Measurements from ENCODE around the gene AGMAT.

AGMAT gene

DNA sequence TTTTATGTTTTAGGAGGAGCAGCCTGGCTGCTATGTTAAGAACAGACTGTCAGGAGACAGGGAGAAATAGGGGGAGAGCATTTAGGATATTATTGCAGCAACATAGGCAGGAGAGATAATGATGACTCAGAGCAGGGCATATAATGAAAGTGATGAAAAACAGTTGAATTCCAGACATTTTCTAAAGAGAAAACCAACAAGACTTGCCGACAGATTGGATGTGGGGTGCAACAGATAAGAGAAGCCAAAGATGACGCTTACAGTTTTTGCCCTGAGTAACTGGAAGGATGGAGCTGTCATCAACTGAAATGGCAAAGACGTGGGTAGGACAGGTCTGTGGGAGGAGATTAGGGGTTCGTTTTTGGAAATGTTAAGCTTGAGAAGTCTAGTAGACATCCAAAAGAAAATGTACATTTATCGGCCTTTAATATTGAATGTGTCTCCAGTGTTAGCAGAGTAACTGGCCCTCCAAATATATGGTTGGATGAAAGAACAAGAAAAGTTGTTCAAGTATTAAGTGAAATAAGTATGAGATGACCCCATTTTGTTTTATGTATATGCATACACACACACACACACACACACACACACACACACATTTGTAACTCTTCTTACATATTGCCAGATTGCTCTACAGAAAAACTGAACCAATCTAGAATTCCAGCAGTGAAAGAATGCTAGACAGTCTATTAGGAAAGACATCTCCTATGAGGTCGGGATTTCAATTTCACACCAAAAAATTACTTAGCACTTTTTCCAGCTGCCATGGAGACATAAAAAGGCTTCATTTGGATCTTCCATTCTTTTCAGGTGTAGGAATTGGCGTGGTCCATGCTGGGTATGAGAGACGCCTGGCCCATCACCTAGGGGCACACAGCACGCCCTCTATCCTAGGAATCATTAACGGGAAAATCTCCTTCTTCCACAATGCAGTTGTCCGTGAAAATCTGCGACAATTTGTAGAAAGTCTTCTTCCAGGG, 41.0 kb downstream of the AGMAT start:
- no peak for DNase-seq (ENCODE audit: low read depth)
- H3K4me3 ChIP-seq (ENCODE audit: low read depth, low read length): no peak overlapping the region

DNA sequence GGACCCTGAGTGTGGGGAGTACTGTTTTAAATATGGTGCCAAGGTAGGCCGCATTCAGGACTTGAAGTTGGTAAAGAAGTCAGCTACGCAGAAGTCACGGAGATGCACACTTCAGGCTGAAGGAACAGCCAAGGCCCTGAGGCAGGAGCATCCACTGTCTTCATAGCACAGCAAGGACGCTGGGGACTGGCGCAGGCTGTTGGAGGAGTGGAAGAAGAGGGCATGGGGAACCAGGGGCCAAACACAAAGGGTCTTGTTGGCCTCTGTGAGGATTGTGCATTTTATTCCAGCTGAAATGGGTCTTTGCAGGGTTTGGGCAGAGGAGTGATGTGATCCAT, 41.6 kb downstream of the AGMAT start:
- TF ChIP-seq, protein P1, sequence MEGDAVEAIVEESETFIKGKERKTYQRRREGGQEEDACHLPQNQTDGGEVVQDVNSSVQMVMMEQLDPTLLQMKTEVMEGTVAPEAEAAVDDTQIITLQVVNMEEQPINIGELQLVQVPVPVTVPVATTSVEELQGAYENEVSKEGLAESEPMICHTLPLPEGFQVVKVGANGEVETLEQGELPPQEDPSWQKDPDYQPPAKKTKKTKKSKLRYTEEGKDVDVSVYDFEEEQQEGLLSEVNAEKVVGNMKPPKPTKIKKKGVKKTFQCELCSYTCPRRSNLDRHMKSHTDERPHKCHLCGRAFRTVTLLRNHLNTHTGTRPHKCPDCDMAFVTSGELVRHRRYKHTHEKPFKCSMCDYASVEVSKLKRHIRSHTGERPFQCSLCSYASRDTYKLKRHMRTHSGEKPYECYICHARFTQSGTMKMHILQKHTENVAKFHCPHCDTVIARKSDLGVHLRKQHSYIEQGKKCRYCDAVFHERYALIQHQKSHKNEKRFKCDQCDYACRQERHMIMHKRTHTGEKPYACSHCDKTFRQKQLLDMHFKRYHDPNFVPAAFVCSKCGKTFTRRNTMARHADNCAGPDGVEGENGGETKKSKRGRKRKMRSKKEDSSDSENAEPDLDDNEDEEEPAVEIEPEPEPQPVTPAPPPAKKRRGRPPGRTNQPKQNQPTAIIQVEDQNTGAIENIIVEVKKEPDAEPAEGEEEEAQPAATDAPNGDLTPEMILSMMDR (IDR thresholded peaks at IDR 0.05; ENCODE audit: low read depth, low read length): no peak
- TF ChIP-seq, protein P2, sequence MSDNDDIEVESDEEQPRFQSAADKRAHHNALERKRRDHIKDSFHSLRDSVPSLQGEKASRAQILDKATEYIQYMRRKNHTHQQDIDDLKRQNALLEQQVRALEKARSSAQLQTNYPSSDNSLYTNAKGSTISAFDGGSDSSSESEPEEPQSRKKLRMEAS (IDR thresholded peaks at IDR 0.05; ENCODE audit: low read depth, low read length): no peak
- no peak for TF ChIP-seq POLR2A (IDR thresholded peaks at IDR 0.05; ENCODE audit: extremely low read depth, insufficient read length)
- no peak for TF ChIP-seq MYC (IDR thresholded peaks at IDR 0.05; ENCODE audit: low read depth, low read length)
- no peak overlapping the region for H3K4me3 ChIP-seq (ENCODE audit: low read depth, low read length)
- DNase-seq (ENCODE audit: low read depth): no peak

More for the DNA sequence above, 41.0 kb downstream of the AGMAT start:
- TF ChIP-seq MYC (IDR thresholded peaks at IDR 0.05; ENCODE audit: low read depth, low read length): no peak
- TF ChIP-seq, protein P1 (IDR thresholded peaks at IDR 0.05; ENCODE audit: low read depth, low read length): no peak
- no peak for TF ChIP-seq POLR2A (IDR thresholded peaks at IDR 0.05; ENCODE audit: extremely low read depth, insufficient read length)
- TF ChIP-seq, protein P2 (IDR thresholded peaks at IDR 0.05; ENCODE audit: low read depth, low read length): no peak

DNA sequence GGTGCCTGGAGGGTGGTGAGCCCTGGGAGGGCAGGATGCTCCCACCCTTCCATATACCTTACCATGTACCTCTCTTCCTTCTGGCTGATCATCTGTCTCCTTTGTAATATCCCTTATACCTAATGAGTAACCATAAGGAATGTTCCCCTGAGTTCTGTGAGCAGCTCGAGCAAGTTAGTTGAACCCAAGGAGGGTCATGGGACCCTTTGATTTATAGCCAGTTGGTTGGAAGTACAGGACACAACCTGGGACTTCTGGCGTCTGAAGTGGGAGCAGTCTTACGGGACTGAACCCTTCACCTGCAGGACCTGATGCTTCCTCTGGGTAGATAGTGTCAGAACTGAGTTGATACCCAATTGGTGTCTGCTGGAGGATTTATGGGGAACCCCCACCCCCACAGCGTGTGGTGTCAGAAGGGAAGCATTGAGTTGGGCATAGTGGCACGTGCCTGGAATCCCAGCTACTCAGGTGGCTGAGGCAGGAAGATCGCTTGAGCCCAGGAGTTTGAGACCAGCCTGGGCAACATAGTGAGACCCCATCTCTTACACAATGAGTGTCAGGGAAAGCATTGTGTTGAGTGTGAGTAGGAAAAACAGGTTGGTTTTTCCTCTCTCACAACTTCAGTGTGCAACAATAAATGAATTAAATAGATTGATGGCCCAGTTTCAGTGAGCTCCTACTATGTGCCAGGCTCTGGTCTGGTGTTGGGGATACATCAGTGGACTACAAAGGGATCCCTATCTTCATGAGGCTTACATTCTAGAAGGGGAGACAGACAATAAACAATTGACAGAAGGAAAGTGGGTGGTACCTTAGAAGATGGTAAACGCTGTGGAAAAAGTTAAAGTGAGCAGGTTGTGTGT, 42.2 kb downstream of the AGMAT start:
- TF ChIP-seq, protein P1 (IDR thresholded peaks at IDR 0.05; ENCODE audit: low read depth, low read length): no peak
- TF ChIP-seq POLR2A (IDR thresholded peaks at IDR 0.05; ENCODE audit: extremely low read depth, insufficient read length) (no peak), MYC (IDR thresholded peaks at IDR 0.05; ENCODE audit: low read depth, low read length) (no peak)
- TF ChIP-seq, protein P2 (IDR thresholded peaks at IDR 0.05; ENCODE audit: low read depth, low read length): no peak
- DNase-seq (ENCODE audit: low read depth): no peak
- no peak overlapping the region for H3K4me3 ChIP-seq (ENCODE audit: low read depth, low read length)

DNA sequence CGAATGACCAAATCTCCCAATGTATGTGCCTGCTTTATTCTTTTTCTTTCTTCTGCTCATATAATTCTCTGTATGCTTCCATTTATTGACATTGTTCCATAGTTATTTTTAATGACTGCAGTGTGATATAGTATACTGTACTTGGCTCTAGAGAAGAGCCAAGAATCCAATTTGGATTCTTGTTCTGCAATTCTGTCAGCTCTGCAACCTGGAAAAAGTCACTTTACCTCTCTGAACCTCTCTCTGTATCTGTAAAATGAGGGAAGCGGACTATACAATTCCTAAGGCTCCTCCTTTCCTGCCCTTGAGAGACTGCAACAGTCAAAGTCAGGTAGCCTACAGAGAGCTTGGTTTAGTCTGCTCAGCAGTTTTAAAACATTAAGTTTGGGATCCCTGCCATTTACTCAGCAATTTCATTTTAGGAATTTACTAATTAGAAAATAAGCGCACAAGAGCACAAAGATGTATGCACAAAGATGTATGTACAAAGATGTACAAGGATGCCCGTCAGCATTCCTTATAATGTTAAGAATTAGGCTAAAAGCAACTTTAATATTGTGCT, 43.5 kb downstream of the AGMAT start:
- H3K4me3 ChIP-seq (ENCODE audit: low read depth, low read length): no peak overlapping the region
- TF ChIP-seq POLR2A (IDR thresholded peaks at IDR 0.05; ENCODE audit: extremely low read depth, insufficient read length) (no peak), MYC (IDR thresholded peaks at IDR 0.05; ENCODE audit: low read depth, low read length) (no peak)
- TF ChIP-seq, protein P1 (IDR thresholded peaks at IDR 0.05; ENCODE audit: low read depth, low read length): no peak
- TF ChIP-seq, protein P2 (IDR thresholded peaks at IDR 0.05; ENCODE audit: low read depth, low read length): no peak
- no peak for DNase-seq (ENCODE audit: low read depth)

DNA sequence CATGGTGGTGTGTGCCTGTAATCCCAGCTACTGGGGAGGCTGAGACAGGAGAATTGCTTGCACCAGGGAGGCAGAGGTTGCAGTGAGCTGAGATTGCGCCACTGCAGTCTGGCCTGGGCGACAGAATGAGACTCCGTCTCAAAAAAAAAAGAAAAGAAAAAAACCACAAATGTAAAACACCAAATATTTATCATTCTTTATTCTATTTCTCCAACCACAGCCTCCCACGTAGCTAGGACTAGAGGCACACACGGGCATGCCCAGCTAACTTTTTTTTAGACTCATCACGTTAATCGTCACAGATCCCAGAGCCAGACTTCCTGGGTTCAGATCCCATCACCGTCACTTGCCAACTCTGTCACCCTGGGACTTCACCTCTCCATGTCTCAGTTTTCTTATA, 44.7 kb downstream of the AGMAT start:
- no peak for DNase-seq (ENCODE audit: low read depth)
- no peak for TF ChIP-seq MYC (IDR thresholded peaks at IDR 0.05; ENCODE audit: low read depth, low read length)
- TF ChIP-seq POLR2A (IDR thresholded peaks at IDR 0.05; ENCODE audit: extremely low read depth, insufficient read length): no peak
- TF ChIP-seq, protein P2 (IDR thresholded peaks at IDR 0.05; ENCODE audit: low read depth, low read length): no peak
- TF ChIP-seq, protein P1 (IDR thresholded peaks at IDR 0.05; ENCODE audit: low read depth, low read length): no peak
- H3K4me3 ChIP-seq (ENCODE audit: low read depth, low read length): no peak overlapping the region

All from NB4 (cell line).